Brain microvascular endothelial cell (primary cell): ENCODE results near the gene CSNK1A1L.

Experiments
- DNase-seq: peaks from one replicate; pipeline ENCODE4 v3.0.0-alpha.2; 2020
- H3K27ac ChIP-seq: fragments of 250-450 bp; sonication (Bioruptor Pico); 2 replicates; pipeline ENCODE4 v1.5.1; 2020; ENCODE audit warnings: mild to moderate bottlenecking, moderate library complexity
- H3K27me3 ChIP-seq: fragments of 250-450 bp; sonication (Bioruptor Pico); replicated peaks from 2 replicates; pipeline ENCODE4 v1.5.1; 2020; ENCODE audit warnings: mild to moderate bottlenecking
- H3K36me3 ChIP-seq: fragments of 250-450 bp; sonication (Bioruptor Pico); replicated peaks from 2 replicates; pipeline ENCODE4 v1.5.1; 2020; ENCODE audit warnings: mild to moderate bottlenecking
- H3K4me3 ChIP-seq: 2 replicates; pipeline ENCODE4 v1.5.1; 2011; ENCODE audit warnings: low read depth, mild to moderate bottlenecking, control low read depth, low read length, moderate library complexity
- CTCF ChIP-seq: IDR thresholded peaks from 2 replicates; pipeline ENCODE4 v1.5.1; 2011; ENCODE audit warnings: low read depth, mild to moderate bottlenecking, moderate library complexity, low read length, control low read depth, inconsistent platforms; ENCODE audit errors: missing control alignments
- in situ Hi-C: cut with HindIII; loops from 2 replicates; pipeline ENCODE4 v1.10.0; 2017; ENCODE audit warnings: low sequenced_read_pairs, low pct_ligation_motif_present

CSNK1A1L gene

DNA sequence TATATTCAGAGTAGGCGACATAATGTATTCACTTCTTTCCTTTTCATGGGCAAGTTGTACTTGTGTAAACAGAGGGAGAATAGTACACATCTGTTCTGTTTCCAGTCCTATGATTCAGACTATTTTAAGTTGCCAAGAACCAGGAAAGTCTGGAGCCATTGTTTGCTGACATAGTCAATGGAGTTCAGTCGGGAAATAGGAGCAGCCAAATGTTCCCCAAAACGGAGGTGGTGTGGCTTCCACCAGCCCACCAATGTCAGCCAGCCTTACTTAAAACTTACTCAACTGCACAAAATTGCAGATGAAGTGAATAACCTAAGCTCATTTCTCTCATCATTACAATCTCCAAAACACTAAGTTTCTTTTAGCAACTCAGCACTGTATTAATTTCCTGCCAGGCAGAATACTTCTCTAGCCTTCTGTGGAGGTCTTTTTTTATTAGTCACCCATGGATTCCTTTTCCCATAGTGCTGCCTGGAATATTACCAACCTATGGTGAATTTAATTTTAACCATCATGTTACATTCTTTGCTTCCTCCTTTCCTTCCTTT lies 22.3 kb upstream of the CSNK1A1L start:
- Histone ChIP-seq H3K4me3 (no peak overlapping the region), H3K27ac (peak overlapping the region; percentile 83), H3K27me3 (no peaks in the 10 kb centered on the region), H3K36me3 (no peaks in the 10 kb centered on the region)
- DNase-seq, result peak; percentile 50
- no peak for TF ChIP-seq CTCF
- in situ Hi-C loops, result no loop called here

DNA sequence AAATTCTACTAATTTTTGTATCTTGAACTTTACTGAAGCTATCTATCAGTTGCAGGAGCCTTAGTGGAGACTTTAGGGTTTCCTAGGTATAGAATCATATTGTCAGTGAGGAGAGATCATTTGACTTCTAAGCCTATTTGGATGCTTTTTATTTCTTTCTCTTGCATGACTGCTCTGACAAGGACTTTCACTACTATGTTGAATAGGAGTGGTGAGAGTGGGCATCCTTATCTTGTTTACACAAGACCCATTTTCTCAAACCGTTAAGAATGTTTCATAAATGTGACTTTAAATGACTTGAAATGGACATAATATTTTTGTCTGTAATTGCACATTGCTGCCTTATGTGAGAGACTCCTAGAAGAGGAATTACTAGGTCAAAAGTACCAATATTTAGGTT lies 17.9 kb upstream of the CSNK1A1L start:
- in situ Hi-C loops, result no loop called here
- no peak overlapping the region for H3K27ac ChIP-seq
- no peak for DNase-seq
- H3K27me3 ChIP-seq, result no peaks in the 10 kb centered on the region
- TF ChIP-seq CTCF, result no peak
- H3K4me3 ChIP-seq, result no peak overlapping the region
- no peaks in the 10 kb centered on the region for H3K36me3 ChIP-seq

DNA sequence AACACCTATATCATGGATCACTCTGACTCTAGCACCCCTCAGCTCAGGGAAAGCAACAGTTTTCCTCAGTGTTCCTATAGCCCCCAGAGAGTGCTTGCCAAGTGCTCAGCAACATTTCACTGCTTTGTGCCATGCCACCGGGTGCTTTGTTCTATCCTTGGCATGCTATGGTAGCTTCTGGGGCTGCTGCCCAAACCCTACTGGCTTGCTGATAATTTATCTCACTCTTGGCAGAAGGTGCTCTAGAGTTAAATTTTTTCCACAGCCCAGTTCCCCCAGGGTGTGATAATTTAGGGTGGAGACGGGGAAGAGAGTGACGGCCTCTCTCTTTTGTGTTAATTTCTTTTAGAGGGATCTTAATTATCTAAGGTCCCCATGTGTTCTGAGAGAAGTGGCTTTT lies 12.6 kb upstream of the CSNK1A1L start:
- Histone ChIP-seq H3K4me3 (no peak overlapping the region), H3K27ac (no peak overlapping the region), H3K36me3 (no peaks in the 10 kb centered on the region), H3K27me3 (no peaks in the 10 kb centered on the region)
- no peak for DNase-seq
- TF ChIP-seq CTCF, result no peak
- in situ Hi-C loops, result no loop called here

DNA sequence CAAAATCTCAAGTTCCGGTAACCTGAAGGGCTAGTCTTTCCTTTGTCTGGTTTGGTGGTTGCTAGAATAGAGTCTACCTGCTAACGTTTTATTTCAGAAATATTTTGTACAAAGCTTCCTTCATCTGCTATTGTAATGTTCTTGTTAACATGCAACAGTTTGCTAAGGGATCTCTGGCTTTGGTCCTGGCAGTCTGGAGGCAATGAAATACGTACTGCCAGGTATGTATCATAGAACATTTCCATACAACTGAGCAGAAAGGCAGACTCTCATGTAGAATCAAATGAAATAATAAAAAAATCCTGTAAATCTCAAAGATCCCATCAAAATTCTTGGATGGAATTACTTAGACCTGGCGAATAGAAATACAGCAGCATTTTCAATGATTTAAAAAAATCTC lies 8.8 kb upstream of the CSNK1A1L start:
- DNase-seq, result no peak
- in situ Hi-C loops, result no loop called here
- Histone ChIP-seq H3K27me3 (no peaks in the 10 kb centered on the region), H3K4me3 (no peak overlapping the region), H3K27ac (no peak overlapping the region), H3K36me3 (no peaks in the 10 kb centered on the region)
- no peak for TF ChIP-seq CTCF

- no peak for TF ChIP-seq CTCF
- in situ Hi-C loops, result no loop called here
- no peak overlapping the region for H3K27ac ChIP-seq
- no peak for DNase-seq
- H3K4me3 ChIP-seq, result no peak overlapping the region
- no peaks in the 10 kb centered on the region for H3K27me3 ChIP-seq
- no peaks in the 10 kb centered on the region for H3K36me3 ChIP-seq
Measured at GRCh38 chr13:37113534-37113933, 8.1 kb upstream of the CSNK1A1L start.

DNA sequence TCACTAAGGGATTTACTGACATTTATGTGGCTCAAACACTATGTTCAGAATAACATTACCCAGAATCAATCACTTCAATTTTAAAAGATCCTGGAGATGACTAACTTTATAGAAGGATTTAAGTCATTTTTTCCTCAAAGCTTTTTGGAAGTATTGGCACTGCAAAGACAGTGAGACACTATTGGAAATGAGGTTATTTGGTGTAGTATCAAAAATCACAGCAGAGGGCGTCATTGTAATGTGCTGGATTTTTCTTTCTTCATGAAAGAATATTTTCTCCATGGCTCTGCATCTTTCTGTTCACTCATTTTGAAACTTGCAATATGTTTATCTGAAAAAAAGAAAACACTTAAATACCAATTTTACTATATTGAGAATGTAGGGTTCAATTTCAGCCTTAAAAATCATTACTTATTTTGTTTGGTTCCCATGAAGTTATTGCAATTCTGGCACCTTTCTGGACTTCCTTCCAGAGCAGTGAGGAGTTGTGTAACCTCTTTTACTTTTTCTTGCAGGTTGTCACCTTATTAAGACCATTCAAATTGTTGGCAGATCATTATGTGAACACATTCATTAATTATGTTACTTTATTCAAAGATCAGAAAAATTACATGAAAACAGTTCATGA lies 3.7 kb upstream of the CSNK1A1L start:
- Histone ChIP-seq H3K36me3 (no peaks in the 10 kb centered on the region), H3K27ac (peak overlapping the region; percentile 46), H3K4me3 (no peak overlapping the region), H3K27me3 (no peaks in the 10 kb centered on the region)
- in situ Hi-C loops, result no loop called here
- DNase-seq, result peak; percentile 68
- peak; percentile 52 for TF ChIP-seq CTCF
